T-helper 2 cell treated with Interferon-gamma antibody and Interleukin-4, amounts not matched to agents 100 ng/mL and 5 ng/mL, for 36 hours (primary cell): ENCODE data around the gene CYP2A6. TPM values are rescaled to one million over a fixed set of nuclear protein-coding genes. Genes with fewer than 3 reads are reported as not detected.
"Not testable (repeated sequence)": the region's sequence is repeated elsewhere in the genome, so short reads cannot be mapped to it uniquely, and the experiment has no call there.

Experiments used
- intact Hi-C: fragments of 100-400 bp; cut with micrococcal nuclease; formaldehyde crosslinking; loops from one replicate; pipeline ENCODE4 v1.15.1; 2023
- total RNA-seq: library from RNA; stranded (reverse); gene quantifications from 2 replicates; pipeline ENCODE4 v1.2.3, GENCODE V29; 2022

CYP2A6 gene
- total RNA-seq, 1 donor from 2014 or later: not detected

DNA sequence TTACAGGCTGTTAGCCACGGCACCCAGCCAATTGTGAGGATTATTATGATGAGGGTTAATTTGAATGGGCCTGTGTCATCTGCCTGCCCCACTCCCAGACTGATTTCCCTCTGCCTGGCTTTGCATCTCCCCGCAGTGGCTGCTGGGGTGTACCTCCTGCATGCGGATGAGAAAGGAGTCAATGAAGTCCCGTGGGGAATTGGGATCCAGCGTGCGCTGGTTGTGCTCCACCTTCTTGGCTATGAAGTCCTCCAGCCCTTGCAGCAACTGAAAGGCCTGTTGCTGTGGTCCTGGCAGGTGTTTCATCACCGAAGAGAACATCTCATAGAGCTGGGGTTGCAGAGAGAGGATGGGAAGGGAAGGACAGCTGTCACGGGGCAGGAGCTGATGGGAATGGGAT lies 3.5 kb downstream of the CYP2A6 start:
- intact Hi-C loops: not testable (repeated sequence)

DNA sequence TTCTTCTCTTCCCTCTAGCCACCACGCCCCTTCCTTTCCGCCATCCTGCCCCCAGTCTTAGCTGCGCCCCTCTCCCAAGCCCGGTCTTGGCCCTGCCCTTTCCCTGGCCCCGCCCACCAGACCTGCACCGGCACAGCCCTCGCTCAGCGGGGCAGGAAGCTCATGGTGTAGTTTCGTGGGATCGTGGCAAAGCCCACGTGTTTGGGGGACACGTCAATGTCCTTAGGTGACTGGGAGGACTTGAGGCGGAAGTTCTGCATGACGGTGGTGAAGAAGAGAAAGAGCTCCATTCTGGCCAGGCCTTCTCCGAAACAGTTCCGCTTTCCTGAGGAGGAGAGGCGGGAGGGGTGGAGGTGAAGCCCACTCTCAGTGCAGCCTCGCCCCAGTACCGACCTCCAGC lies 6.6 kb downstream of the CYP2A6 start:
- intact Hi-C loops: not testable (repeated sequence)

DNA sequence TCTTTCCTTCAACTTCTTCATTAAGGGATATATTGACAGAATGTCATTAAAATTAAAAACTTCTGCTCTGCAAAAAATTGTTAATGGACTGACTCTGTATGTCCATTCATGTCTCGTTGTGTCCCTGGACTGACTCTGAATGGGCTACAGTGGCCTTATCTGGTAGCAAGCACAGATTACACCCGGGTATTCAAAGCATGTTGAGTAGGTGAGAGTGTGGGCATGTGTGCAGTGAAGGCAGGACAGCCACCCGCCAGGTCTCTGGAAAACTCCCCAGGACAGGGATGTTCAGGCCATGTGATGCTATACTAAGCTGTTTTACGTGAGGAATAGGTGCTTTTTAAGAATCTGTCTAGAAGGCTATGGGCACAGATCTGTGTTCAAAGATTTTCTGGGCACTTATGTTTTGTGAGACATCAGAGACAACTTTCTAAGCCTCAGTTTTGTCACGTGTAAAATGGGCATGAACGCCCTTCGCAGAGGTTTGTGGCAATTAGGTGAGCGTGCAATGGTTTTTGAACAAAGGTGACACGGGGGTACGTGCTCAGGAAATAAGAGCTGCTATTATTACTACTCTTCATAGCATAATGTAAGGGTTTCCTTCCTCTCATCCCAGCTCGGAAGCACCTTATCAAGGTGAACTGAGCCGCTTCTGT lies 7.1 kb downstream of the CYP2A6 start:
- intact Hi-C loops: not testable (repeated sequence)

- intact Hi-C loops: not testable (repeated sequence)
These were observed 8.2 kb downstream of the CYP2A6 start for GRCh38 chr19:40842012-40842411.

DNA sequence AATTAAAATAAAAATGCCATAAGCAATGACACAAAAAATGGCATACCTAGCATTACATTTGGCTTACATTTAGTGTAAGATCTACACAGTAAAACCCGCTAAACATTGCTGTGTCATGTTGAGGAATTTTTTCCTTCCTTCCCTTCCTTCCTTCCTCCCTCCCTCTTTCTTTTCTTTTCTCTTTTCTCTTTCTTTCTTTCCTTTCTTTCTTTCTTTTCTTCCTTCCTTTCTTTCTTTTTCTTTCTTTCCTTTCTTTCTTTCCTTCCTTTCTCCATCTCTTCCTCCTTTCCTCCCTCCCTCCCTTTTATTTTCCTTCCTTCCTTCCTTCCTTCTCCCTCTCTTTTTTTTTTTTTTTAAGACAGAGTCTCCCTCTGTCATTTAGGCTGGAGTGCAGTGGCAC lies 11.8 kb downstream of the CYP2A6 start:
- intact Hi-C loops: not testable (repeated sequence)

DNA sequence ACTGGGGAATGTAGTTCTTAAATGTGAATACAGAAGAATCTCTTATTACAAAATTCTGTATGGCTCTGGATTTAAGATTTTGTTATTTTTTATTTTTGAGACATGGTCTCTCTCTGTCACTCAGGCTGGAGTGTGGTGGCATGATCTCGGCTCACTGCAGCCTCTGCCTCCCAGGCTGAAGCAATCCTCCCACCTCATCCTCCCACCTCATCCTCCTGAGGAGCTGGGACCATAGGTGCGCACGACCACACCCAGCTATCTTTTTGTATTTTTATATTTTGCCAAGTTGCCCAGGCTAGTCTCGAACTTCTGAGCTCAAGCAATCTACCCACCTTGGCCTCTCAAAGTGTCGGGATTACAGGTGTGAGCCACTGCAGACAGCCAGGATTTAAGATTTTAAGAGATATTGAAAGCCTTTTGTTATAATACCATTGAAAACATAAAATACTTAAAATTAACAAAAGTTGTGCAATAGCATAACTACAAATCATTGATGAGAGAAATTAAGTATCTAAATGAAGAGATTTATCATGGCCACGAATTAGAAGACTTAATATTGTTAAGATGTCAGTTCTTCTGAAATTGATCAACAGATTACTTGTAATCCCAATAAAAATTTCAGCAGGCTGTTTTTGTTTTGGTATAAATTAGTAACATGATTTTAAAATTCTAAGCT lies 13.4 kb downstream of the CYP2A6 start:
- intact Hi-C loops: no loop called here

DNA sequence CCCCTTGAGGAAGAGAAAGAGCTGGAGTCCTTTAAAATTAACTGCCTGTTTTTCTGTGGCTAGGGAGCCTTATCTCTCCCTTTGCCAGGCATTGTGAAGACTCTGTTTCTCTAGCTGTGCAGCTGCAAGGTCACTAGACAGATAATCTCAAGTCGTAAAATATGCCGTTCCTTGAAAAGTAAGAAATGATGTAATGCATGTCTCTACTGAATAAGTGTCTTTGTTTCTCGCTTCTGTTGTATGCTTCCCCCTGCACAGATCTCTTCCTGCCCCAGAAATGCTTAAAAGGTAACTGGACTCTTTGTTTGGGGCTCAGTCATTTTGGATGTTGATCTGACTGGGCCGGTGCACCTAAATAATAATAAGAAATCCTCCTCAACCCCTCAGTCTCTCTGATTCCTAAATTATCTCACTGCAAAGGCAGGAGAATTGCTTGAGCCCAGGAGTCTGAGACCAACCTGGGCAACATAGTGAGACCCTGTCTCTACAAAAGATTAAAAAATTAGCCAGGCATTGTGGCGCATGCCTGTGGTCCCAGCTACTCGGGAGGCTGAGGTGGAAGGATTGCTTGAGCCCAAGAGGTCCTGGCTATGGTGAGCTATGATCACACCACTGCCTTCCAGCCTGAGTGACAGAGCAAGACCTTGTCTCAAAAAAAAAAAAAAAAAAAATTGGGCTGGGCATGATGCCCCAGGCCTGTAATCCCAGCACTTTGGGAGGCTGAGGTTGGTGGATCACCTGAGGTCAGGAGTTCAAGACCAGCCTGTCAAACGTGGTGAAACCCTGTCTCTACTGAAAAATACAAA lies 16.3 kb downstream of the CYP2A6 start:
- intact Hi-C loops: not testable (repeated sequence)

- intact Hi-C loops: not testable (repeated sequence)
These were observed 17.8 kb downstream of the CYP2A6 start for GRCh38 chr19:40832431-40832790.

- intact Hi-C loops: no loop called here
These were observed 18.5 kb downstream of the CYP2A6 start for GRCh38 chr19:40831502-40832430.

GRCh38 chr19:40830741-40831140 lies 19.5 kb downstream of the CYP2A6 start:
- intact Hi-C loops: not testable (repeated sequence)

GRCh38 chr19:40829205-40829604 lies 21.0 kb downstream of the CYP2A6 start:
- intact Hi-C loops: no loop called here

GRCh38 chr19:40827386-40828247 lies 22.6 kb downstream of the CYP2A6 start:
- intact Hi-C loops: no loop called here

GRCh38 chr19:40826699-40827385 lies 23.4 kb downstream of the CYP2A6 start:
- intact Hi-C loops: not testable (repeated sequence)

- intact Hi-C loops: not testable (repeated sequence)
These were observed 23.9 kb downstream of the CYP2A6 start for GRCh38 chr19:40826312-40826698.

DNA sequence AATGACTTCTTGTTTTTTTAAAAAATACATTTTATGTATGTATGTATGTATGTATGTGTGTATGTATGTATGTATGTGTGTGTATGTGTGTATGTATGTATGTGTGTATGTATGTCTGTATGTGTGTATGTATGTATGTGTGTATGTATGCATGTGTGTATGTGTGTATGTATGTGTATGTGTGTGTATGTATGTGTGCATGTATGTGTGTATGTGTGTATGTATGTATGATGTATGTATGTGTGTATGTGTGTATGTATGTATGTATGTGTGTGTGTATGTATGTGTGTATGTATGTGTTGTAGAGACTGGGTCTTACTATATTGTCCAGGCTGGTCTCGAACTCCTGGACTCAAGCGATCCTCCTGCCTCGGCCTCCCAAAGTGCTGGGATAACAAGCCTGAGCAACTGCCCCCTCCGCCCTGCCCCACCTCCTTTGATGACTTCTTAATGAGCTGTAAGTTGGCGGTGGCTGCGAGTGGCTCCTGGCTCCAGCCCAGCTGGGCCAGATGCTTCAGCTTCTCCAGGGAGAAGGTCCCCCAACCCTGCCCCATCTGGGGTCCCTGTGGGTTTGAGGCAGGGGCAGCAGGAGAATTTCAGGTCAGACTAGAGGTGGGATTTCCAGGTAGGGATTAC lies 24.7 kb downstream of the CYP2A6 start:
- intact Hi-C loops: not testable (repeated sequence)

- intact Hi-C loops: not testable (repeated sequence)
These were observed 25.3 kb downstream of the CYP2A6 start for GRCh38 chr19:40824916-40825315.

DNA sequence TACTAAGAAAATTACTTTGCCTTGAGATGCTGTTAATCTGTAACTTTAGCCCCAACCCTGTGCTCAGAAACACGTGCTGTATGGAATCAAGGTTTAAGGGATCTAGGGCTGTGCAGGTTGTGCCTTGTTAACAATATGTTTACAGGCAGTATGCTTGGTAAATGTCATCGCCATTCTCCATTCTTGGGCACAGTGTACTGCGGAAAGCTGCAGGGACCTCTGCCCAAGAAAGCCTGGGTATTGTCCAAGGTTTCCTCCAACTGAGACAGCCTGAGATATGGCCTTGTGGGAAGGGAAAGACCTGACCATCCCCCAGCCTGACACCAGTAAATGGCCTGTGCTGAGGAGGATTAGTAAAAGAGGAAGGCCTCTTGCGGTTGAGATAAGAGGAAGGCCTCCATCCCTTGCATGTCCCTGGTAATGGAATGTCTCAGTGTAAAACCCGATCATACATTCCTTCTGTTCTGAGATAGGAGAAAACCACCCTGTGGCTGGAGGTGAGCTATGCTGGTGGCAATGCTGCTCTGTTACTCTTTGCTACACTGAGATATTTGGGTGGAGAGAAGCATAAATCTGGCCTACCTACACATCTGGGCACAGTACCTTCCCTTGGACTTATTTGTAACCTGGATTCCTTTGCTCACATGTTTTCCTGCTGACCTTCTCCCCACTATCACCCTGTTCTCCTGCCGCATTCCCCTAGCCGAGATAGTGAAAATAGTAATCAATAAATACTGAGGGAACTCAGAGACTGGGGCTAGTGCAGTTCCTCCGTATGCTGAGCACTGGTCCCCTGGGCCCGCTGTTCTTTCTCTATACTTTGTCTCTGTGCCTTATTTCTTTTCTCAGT lies 27.3 kb downstream of the CYP2A6 start:
- intact Hi-C loops: not testable (repeated sequence)

DNA sequence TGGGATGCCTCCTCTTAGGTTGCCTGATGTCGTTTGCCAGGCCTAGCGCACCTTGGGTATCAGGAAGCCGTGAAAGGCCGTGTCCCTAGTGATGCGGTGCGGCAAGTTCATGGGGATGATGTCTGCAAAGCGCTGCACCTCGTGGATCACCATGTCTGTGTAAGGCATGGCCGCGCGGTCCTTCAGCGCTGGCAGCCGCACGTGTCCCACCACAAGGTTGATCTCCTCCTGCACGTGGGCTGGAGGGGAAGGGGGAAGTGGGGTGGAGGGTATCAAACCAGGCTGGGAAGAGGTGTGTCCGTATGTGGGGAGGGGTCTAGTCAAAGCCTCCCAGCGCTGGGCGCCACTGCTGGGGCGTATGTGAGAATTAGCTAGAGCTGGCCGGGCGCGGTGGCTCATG lies 28.1 kb downstream of the CYP2A6 start:
- intact Hi-C loops: no loop called here
